Naive thymus-derived CD8-positive, alpha-beta T cell (primary cell): ENCODE results near the gene BAZ1B. TPM values are rescaled to one million over a fixed set of nuclear protein-coding genes. Genes with fewer than 3 reads are reported as not detected.
"Not testable (repeated sequence)": the region's sequence is repeated elsewhere in the genome, so short reads cannot be mapped to it uniquely, and the experiment has no call there.

ENCODE experiments used
- ATAC-seq, 2 donors: fragments of 150-1000 bp; cut with Tn5 transposase in 1 of 2; sonication (Bioruptor Pico), chemical (Tn5 transposase) in 1 of 2; 1 replicate in 1 of 2; 2 replicates in 1 of 2; pipeline ENCODE4 v1.10.0; 2021; ENCODE audit warnings: mild to moderate bottlenecking in 2 of 2, moderate library complexity in 2 of 2
- POLR2A ChIA-PET: fragments of 350-600 bp; sonication (Branson Sonifier 250); formaldehyde crosslinking; loops from one replicate; lab custom pipeline; 2021; ENCODE audit warnings: antibody characterized with exemption; lab: Charles Lee
- DNase-seq, 10 donors: peaks; one replicate each; pipeline versions ENCODE4 v3.0.0 to v3.0.0-alpha.2; 2020 to 2022
- H3K27ac Mint-ChIP-seq, 10 donors: one replicate each; pipeline ENCODE4 v1.8.0; 2020 to 2022; ENCODE audit warnings: mild to moderate bottlenecking in 10 of 10, mixed read lengths in 10 of 10, moderate library complexity in 4 of 10, inconsistent platforms in 1 of 10
- H3K27me3 Mint-ChIP-seq, 5 donors: one replicate each; pipeline ENCODE4 v1.8.0; 2021 to 2022; ENCODE audit warnings: mixed read lengths in 5 of 5
- H3K36me3 Mint-ChIP-seq, 3 donors: one replicate each; pipeline ENCODE4 v1.8.0; 2020 to 2022; ENCODE audit warnings: mixed read lengths in 3 of 3, mild to moderate bottlenecking in 2 of 3, inconsistent platforms in 1 of 3
- H3K4me1 Mint-ChIP-seq, 4 donors: one replicate each; pipeline ENCODE4 v1.8.0; 2021 to 2022; ENCODE audit warnings: mixed read lengths in 4 of 4
- H3K4me3 Mint-ChIP-seq, 10 donors: one replicate each; pipeline ENCODE4 v1.8.0; 2020 to 2022; ENCODE audit warnings: mild to moderate bottlenecking in 10 of 10, mixed read lengths in 10 of 10, moderate library complexity in 6 of 10, inconsistent platforms in 1 of 10
- H3K9me3 Mint-ChIP-seq, 9 donors: one replicate each; pipeline ENCODE4 v1.8.0; 2020 to 2022; ENCODE audit warnings: mixed read lengths in 9 of 9, mild to moderate bottlenecking in 3 of 9, inconsistent platforms in 1 of 9, moderate library complexity in 1 of 9
- polyA plus RNA-seq, 3 donors: library from polyadenylated mRNA; unstranded; fragments of 300-500 nt; fragmentation: Illumina TruSeq; gene quantifications; one replicate each; pipeline ENCODE4 v1.2.3, GENCODE V29; 2021
- total RNA-seq, 8 experiments: library from RNA in 2 of 8; stranded (reverse) in 2 of 8; gene quantifications; one replicate each; pipeline ENCODE4 v1.2.3 and lab custom pipeline; 2021 to 2026

The BAZ1B gene
- total and polyA plus RNA-seq, 5 experiments from 2014 or later = 12.1 to 73.0 (median 27.0) TPM

DNA sequence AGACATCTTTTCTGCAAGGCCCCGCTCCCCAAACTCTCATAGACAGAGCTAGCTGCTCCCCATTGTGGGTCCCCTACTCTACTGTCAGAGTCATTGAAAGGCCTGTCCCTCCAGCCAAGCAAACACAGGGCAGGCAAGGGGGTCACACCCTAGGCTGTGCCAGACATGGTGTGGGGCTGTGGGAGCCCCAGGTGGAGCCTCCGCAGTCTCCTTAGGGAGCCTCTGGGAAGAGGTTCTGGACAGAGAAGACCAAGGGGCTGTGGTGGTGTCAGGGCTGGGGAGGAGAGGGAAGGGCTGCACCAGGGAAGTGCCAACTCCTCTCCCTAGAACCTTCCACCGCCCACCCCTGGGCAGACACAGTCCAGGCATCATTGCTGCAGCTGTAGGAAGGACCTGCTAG, 117.2 kb downstream of the BAZ1B start:
- H3K27me3 Mint-ChIP-seq, H3K27ac Mint-ChIP-seq, POLR2A ChIA-PET, ATAC-seq, H3K9me3 Mint-ChIP-seq, H3K4me3 Mint-ChIP-seq, H3K36me3 Mint-ChIP-seq, H3K4me1 Mint-ChIP-seq, DNase-seq: not testable (repeated sequence)

- H3K27me3 Mint-ChIP-seq, POLR2A ChIA-PET, H3K4me1 Mint-ChIP-seq, H3K36me3 Mint-ChIP-seq, H3K9me3 Mint-ChIP-seq: not testable (repeated sequence)
- Mint-ChIP-seq H3K4me3 (peak overlapping the region; percentile 38 to 86 (median 64)), H3K27ac (peak overlapping the region in 8 of 10 donors; percentile 48 to 94 (median 82))
- DNase-seq (peak; percentile 40 to 88 (median 65)), ATAC-seq (peak; percentile 50 to 76)
These were observed 122.7 kb downstream of the BAZ1B start for GRCh38 chr7:73399185-73400050.

DNA sequence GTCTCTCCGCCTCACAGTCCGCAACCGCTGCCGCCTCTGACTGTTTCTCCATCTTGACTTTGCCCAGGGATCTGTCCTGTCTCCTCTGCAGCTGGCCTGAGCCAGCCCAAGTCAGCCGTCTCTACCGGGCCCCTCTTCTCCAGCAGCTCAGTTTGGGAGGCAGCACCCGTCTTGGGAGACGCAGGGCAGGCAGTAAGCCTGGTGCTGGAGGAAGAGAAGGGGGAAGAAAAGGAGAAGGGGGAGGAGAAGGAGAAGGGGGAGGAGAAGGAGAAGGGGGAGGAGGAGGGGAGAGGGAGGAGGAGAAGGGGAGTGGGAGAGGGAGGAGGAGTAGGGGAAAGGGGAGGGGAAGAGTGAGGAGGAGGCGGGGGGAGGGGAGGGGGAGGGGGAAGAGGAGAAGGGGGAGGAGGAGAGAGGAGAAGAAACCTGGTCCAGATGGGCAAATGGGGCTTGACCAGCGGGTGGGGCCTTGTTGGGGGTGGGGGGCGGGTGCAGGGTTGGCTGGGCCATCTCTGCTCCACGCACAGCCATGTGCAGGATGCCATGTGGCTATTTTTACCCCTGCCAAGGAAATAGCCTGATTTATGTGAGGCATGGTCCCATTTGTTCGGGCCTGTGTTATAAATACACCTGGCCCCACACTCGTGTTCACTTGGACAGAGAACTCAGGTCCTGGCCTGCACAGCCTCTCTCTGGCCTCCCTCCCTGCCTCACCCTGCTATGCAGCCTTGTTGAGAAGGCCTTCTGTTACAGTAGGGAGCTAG, 124.4 kb downstream of the BAZ1B start:
- POLR2A ChIA-PET = interaction anchor here (0.6 kb wide), 1 partner anchor 497 kb away, joined by 3 read pairs; no protein-coding TSS in a partner anchor
- H3K4me1 Mint-ChIP-seq = peaks cover 0 to 6% (median under 1%) of the 10 kb centered on the region in 4 donors
- no peak overlapping the region for H3K27ac Mint-ChIP-seq
- peak in 1 of 10 donors; percentile 65 for DNase-seq
- no peaks in the 10 kb centered on the region for H3K36me3 Mint-ChIP-seq
- H3K27me3 Mint-ChIP-seq = peaks cover 3 to 10% (median 9%) of the 10 kb centered on the region in 5 donors
- no peak overlapping the region for H3K4me3 Mint-ChIP-seq
- peaks cover 0 to 6% (median 0%) of the 10 kb centered on the region in 9 donors for H3K9me3 Mint-ChIP-seq
- no peak for ATAC-seq

DNA sequence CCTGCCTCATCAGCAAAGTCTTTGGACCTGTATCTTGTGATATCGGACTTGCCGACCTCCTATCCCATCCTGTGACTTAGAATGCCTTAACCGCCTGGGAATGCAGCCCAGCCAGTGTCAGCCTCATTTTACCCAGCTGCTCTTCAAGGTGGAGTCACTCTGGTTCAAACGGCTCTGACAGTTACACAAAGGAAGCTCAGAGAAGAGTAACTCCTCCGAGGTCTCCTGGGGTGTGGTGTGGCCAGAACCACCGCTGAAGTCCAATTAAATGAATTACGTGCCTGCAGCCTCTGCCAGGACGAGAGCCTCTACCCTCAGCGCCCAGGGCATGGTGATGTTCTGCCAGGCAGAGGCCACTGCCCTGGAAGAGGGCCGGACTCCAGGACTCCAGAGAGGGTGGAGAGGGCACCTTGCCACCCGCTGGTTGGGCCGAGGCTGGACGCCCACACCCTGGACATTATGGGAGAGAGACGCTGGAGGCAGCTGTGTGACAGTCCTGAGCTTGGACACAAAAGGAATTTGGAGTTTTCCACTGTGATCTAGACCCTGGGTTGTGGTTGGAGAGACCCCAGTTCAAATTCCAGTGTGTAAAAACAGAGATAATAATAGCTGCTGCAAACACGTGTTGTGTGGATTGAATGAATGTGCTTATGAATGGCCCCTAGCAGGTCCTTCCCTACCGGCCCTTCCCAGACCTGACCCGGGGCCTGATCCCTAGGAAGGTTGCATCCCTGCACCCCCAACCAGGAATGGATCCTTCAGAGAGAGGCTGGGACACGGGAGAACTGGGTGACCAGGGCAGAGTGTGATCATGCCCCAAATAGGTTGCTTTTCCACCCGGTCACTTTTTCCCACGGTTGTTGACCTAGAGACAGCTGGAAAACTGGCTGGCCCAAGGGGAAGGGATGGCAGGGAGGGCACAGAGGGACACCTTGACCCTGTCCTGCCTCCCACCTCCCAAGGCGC, 126.3 kb downstream of the BAZ1B start:
- peaks cover 0 to 2% (median 0%) of the 10 kb centered on the region in 3 donors for H3K36me3 Mint-ChIP-seq
- DNase-seq = no peak
- POLR2A ChIA-PET = no interaction called here
- H3K4me3 Mint-ChIP-seq = no peak overlapping the region
- ATAC-seq = no peak
- H3K9me3 Mint-ChIP-seq = peaks cover 0 to 6% (median 0%) of the 10 kb centered on the region in 9 donors
- peaks cover 0 to 6% (median under 1%) of the 10 kb centered on the region in 4 donors for H3K4me1 Mint-ChIP-seq
- peak overlapping the region in 1 of 10 donors; percentile 75 for H3K27ac Mint-ChIP-seq
- peaks cover 3 to 10% (median 9%) of the 10 kb centered on the region in 5 donors for H3K27me3 Mint-ChIP-seq

DNA sequence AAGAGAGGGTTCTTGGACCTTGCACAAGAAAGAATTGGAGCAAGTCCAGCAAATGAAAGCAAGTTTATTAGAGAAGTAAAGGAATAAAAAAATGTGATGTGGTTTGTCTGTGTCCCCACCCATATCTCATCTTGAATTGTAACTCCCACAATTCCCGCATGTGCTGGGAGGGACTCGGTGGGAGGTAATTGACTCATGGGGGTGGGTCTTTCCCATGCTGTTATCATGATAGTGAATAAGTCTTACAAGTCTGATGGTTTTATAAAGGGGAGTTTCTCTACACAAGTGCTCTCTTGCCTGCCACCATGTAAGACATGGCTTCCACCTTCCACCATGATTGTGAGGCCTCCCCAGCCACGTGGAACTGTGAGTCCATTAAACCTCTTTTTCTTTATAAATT, 127.7 kb downstream of the BAZ1B start:
- peaks cover 3 to 10% (median 8%) of the 10 kb centered on the region in 5 donors for H3K27me3 Mint-ChIP-seq
- DNase-seq (no peak), ATAC-seq (no peak)
- peak overlapping the region in 1 of 10 donors; percentile 40 for H3K27ac Mint-ChIP-seq
- H3K4me3 Mint-ChIP-seq = no peak overlapping the region
- peaks cover 0 to 1% (median 0%) of the 10 kb centered on the region in 4 donors for H3K4me1 Mint-ChIP-seq
- H3K36me3 Mint-ChIP-seq = peaks cover 0 to 7% (median 2%) of the 10 kb centered on the region in 3 donors
- POLR2A ChIA-PET = no interaction called here
- H3K9me3 Mint-ChIP-seq = peaks cover 0 to 14% (median 7%) of the 10 kb centered on the region in 9 donors

- POLR2A ChIA-PET = no interaction called here
- no peak for ATAC-seq
- Mint-ChIP-seq H3K4me1 (no peaks in the 10 kb centered on the region), H3K9me3 (peaks cover 3 to 44% (median 30%) of the 10 kb centered on the region in 9 donors), H3K36me3 (peaks cover 0 to 29% (median 8%) of the 10 kb centered on the region in 3 donors), H3K27me3 (peaks cover 0 to 10% (median 5%) of the 10 kb centered on the region in 5 donors), H3K4me3 (no peak overlapping the region), H3K27ac (no peak overlapping the region)
- DNase-seq = no peak
These were observed 130.7 kb downstream of the BAZ1B start for GRCh38 chr7:73391396-73391795.

Other genes with a start within 250 kb of the BAZ1B start
- gene NSUN5, start 213.5 kb downstream of the BAZ1B start, total RNA-seq = 10 to 100 TPM; 69.8 to 76.1 TPM
- 10 to 100 TPM; 37.4 to 60.8 (median 53.2) TPM for gene NSUN5, start 213.5 kb downstream of the BAZ1B start, polyA plus RNA-seq
- gene TRIM50, start 194.2 kb downstream of the BAZ1B start, total RNA-seq = under 1 TPM in 1 of 2 experiments, not detected in 1; 0.25 TPM
- not detected for gene TRIM50, start 194.2 kb downstream of the BAZ1B start, polyA plus RNA-seq
- not detected for gene FKBP6, start 194.1 kb downstream of the BAZ1B start, total RNA-seq
- gene FKBP6, start 194.1 kb downstream of the BAZ1B start, polyA plus RNA-seq = not detected
- gene FZD9, start 88.5 kb downstream of the BAZ1B start, total RNA-seq = under 1 TPM; 0.16 to 0.31 TPM
- under 1 TPM in 2 of 3 donors, not detected in 1; 0.07 to 0.52 TPM for gene FZD9, start 88.5 kb downstream of the BAZ1B start, polyA plus RNA-seq
- gene BCL7B, start 35.4 kb upstream of the BAZ1B start, total RNA-seq = 10 to 100 TPM; 59.5 to 64.6 TPM
- gene BCL7B, start 35.4 kb upstream of the BAZ1B start, polyA plus RNA-seq = 10 to 100 TPM; 76.6 to 96.3 (median 81.8) TPM
- 10 to 100 TPM; 30.4 to 31.2 TPM for gene TBL2, start 56.3 kb upstream of the BAZ1B start, total RNA-seq
- gene TBL2, start 56.3 kb upstream of the BAZ1B start, polyA plus RNA-seq = 10 to 100 TPM; 13.4 to 19.6 (median 18.4) TPM
- not detected for gene MLXIPL, start 102.2 kb upstream of the BAZ1B start, total RNA-seq
- not detected for gene MLXIPL, start 102.2 kb upstream of the BAZ1B start, polyA plus RNA-seq
- 1 to 10 TPM in 1 of 2 experiments, under 1 TPM in 1; 0.63 to 1.0 TPM for gene VPS37D, start 145.5 kb upstream of the BAZ1B start, total RNA-seq
- gene VPS37D, start 145.5 kb upstream of the BAZ1B start, polyA plus RNA-seq = under 1 TPM in 2 of 3 donors, not detected in 1; 0.14 to 0.30 TPM
- gene DNAJC30, start 161.2 kb upstream of the BAZ1B start, total RNA-seq = 10 to 100 TPM; 22.1 to 23.7 TPM
- gene DNAJC30, start 161.2 kb upstream of the BAZ1B start, polyA plus RNA-seq = 10 to 100 TPM; 10.1 to 13.3 (median 11.9) TPM
- 10 to 100 TPM; 67.2 to 69.7 TPM for gene BUD23, start 161.3 kb upstream of the BAZ1B start, total RNA-seq
- gene BUD23, start 161.3 kb upstream of the BAZ1B start, polyA plus RNA-seq = 100 to 1,000 TPM; 123 to 139 (median 136) TPM
- gene STX1A, start 197.4 kb upstream of the BAZ1B start, total RNA-seq = 1 to 10 TPM; 5.7 to 7.8 TPM
- 1 to 10 TPM in 2 of 3 donors, under 1 TPM in 1; 0.69 to 2.2 (median 2.1) TPM for gene STX1A, start 197.4 kb upstream of the BAZ1B start, polyA plus RNA-seq
- 10 to 100 TPM; 20.7 to 24.9 TPM for gene ABHD11, start 216.5 kb upstream of the BAZ1B start, total RNA-seq
- 10 to 100 TPM in 2 of 3 donors, 1 to 10 TPM in 1; 5.4 to 12.3 (median 10.0) TPM for gene ABHD11, start 216.5 kb upstream of the BAZ1B start, polyA plus RNA-seq
- not detected for gene CLDN3, start 248.0 kb upstream of the BAZ1B start, total RNA-seq
- gene CLDN3, start 248.0 kb upstream of the BAZ1B start, polyA plus RNA-seq = not detected